Vagina (tissue), 2 donors: ENCODE results near the gene PIGV.

ENCODE experiments used
- POLR2A ChIP-seq, 2 donors: fragments of 450-650 bp; IDR thresholded peaks; one replicate each; pipeline ENCODE4 v1.6.1; 2017; ENCODE audit warnings: antibody characterized with exemption in 2 of 2, mild to moderate bottlenecking in 2 of 2, moderate library complexity in 2 of 2
- TF ChIP-seq, protein P1 (sequence below), 3 experiments: fragments of 450-650 bp in 2 of 3; fragments of 200-600 bp in 1 of 3; sonication (generic) in 1 of 3; IDR thresholded peaks; one replicate each; pipeline ENCODE4 v1.5.1; 2017 to 2019; ENCODE audit warnings: antibody characterized with exemption in 3 of 3, mild to moderate bottlenecking in 2 of 3, moderate library complexity in 2 of 3

DNA sequence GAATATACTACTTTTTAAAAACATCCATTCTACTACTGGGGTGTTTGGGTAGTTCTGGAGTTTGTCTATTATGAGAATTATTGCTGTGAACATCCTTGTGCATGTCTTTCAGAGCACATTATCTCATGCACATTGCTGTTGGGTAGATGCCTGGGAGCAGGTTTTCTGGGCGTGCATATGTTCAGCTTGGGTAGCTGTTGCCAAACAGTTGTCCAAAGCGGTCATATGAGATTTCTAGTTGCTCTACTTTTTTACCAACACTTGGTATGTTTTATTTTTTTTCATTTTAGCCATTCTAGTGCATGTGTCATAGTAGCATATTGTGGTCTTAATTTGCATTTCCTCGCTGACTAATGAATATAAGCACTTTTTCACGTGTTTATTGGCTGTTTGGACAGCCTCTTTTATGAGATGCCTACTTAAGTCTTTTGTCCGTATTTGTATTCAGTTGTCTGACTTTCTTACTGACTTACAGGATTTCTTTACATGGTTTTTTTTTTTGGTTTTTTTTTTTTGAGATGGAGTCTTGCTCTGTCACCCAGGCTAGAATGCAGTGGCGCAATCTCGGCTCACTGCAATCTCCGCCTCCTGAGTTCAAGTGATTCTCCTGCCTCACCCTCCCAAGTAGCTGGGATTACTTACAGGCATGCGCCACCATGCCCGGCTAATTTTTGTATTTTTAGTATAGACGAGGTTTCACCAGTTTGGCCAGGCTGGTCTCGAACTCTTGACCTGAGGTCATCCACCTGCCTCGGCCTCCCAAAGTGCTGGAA is 56.9 kb downstream of the PIGV start:
- TF ChIP-seq, protein P1, sequence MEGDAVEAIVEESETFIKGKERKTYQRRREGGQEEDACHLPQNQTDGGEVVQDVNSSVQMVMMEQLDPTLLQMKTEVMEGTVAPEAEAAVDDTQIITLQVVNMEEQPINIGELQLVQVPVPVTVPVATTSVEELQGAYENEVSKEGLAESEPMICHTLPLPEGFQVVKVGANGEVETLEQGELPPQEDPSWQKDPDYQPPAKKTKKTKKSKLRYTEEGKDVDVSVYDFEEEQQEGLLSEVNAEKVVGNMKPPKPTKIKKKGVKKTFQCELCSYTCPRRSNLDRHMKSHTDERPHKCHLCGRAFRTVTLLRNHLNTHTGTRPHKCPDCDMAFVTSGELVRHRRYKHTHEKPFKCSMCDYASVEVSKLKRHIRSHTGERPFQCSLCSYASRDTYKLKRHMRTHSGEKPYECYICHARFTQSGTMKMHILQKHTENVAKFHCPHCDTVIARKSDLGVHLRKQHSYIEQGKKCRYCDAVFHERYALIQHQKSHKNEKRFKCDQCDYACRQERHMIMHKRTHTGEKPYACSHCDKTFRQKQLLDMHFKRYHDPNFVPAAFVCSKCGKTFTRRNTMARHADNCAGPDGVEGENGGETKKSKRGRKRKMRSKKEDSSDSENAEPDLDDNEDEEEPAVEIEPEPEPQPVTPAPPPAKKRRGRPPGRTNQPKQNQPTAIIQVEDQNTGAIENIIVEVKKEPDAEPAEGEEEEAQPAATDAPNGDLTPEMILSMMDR (IDR thresholded peaks at IDR 0.05) = no peak
- no peak for TF ChIP-seq POLR2A (IDR thresholded peaks at IDR 0.05)
